ENCODE results near the gene ACTR3. TPM values are rescaled to one million over a fixed set of nuclear protein-coding genes. Genes with fewer than 3 reads are reported as not detected.
A peak's percentile ranks its signal among the peaks of the same experiment; 100 is the strongest.

The ACTR3 gene
- total RNA-seq, 1 donor from 2014 or later: 45.4 TPM

- TF ChIP-seq, protein P1, sequence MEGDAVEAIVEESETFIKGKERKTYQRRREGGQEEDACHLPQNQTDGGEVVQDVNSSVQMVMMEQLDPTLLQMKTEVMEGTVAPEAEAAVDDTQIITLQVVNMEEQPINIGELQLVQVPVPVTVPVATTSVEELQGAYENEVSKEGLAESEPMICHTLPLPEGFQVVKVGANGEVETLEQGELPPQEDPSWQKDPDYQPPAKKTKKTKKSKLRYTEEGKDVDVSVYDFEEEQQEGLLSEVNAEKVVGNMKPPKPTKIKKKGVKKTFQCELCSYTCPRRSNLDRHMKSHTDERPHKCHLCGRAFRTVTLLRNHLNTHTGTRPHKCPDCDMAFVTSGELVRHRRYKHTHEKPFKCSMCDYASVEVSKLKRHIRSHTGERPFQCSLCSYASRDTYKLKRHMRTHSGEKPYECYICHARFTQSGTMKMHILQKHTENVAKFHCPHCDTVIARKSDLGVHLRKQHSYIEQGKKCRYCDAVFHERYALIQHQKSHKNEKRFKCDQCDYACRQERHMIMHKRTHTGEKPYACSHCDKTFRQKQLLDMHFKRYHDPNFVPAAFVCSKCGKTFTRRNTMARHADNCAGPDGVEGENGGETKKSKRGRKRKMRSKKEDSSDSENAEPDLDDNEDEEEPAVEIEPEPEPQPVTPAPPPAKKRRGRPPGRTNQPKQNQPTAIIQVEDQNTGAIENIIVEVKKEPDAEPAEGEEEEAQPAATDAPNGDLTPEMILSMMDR (IDR thresholded peaks at IDR 0.05): no peak
- no peak overlapping the region for H3K4me3 ChIP-seq
- intact Hi-C loops (cut with DNase I): no loop called here
- H3K27me3 ChIP-seq: no peaks in the 10 kb centered on the region
- no peak overlapping the region for H3K27ac ChIP-seq
- H3K36me3 ChIP-seq: no peaks in the 10 kb centered on the region
- H3K4me1 ChIP-seq: no peaks in the 10 kb centered on the region
- H3K9me3 ChIP-seq: no peaks in the 10 kb centered on the region
- no peak for DNase-seq (ENCODE audit: low spot score in 2 of 2)
Observed at GRCh38 chr2:113854970-113855740, 34.7 kb upstream of the ACTR3 start.

- TF ChIP-seq, protein P1 (IDR thresholded peaks at IDR 0.05): no peak
- intact Hi-C loops (cut with DNase I): no loop called here
- Histone ChIP-seq H3K4me3 (no peak overlapping the region), H3K36me3 (no peaks in the 10 kb centered on the region), H3K27ac (no peak overlapping the region), H3K9me3 (no peaks in the 10 kb centered on the region), H3K27me3 (no peaks in the 10 kb centered on the region), H3K4me1 (no peaks in the 10 kb centered on the region)
- no peak for DNase-seq (ENCODE audit: low spot score in 2 of 2)
Observed at GRCh38 chr2:113857464-113857863, 32.4 kb upstream of the ACTR3 start.

GRCh38 chr2:113858764-113859163, 31.1 kb upstream of the ACTR3 start:
- intact Hi-C loops (cut with DNase I): no loop called here
- Histone ChIP-seq H3K27ac (peak overlapping the region in 1 of 2 donors; percentile 43), H3K4me3 (no peak overlapping the region), H3K4me1 (no peaks in the 10 kb centered on the region), H3K9me3 (no peaks in the 10 kb centered on the region), H3K27me3 (no peaks in the 10 kb centered on the region), H3K36me3 (no peaks in the 10 kb centered on the region)
- DNase-seq (ENCODE audit: low spot score in 2 of 2): no peak
- TF ChIP-seq, protein P1 (IDR thresholded peaks at IDR 0.05): no peak

DNA sequence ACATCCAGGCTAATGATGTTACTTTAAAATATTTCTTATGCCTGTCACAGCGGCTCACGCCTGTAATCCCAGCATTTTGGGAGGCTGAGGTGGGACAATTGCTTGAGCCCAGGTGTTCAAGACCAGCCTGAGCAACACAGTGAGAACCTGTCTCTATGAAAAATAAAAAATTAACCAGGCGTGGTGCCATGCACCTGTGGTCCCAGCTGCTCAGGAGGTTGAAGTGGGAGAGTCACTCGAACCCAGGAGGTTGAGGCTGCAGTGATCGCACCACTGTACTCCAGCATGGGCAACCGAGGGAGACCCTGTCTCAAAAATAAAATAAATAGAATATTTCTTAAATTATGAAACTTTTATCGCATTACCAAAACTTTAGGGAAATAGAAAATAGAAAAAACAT, 28.1 kb upstream of the ACTR3 start:
- Histone ChIP-seq H3K4me3 (no peak overlapping the region), H3K27ac (no peak overlapping the region), H3K27me3 (no peaks in the 10 kb centered on the region), H3K9me3 (no peaks in the 10 kb centered on the region), H3K36me3 (no peaks in the 10 kb centered on the region), H3K4me1 (no peaks in the 10 kb centered on the region)
- DNase-seq (ENCODE audit: low spot score in 2 of 2): no peak
- intact Hi-C loops (cut with DNase I): no loop called here
- TF ChIP-seq, protein P1 (IDR thresholded peaks at IDR 0.05): no peak

- TF ChIP-seq, protein P1 (IDR thresholded peaks at IDR 0.05): no peak
- intact Hi-C loops (cut with DNase I): no loop called here
- Histone ChIP-seq H3K36me3 (no peaks in the 10 kb centered on the region), H3K9me3 (no peaks in the 10 kb centered on the region), H3K27ac (no peak overlapping the region), H3K4me1 (no peaks in the 10 kb centered on the region), H3K4me3 (no peak overlapping the region), H3K27me3 (no peaks in the 10 kb centered on the region)
- DNase-seq (ENCODE audit: low spot score in 2 of 2): no peak
Observed at GRCh38 chr2:113863144-113863543, 26.7 kb upstream of the ACTR3 start.

Data from ascending aorta (tissue), 2 donors.